ENCODE results near the gene OLFM4.

GRCh38 chr13:53073711-53074110, 45.1 kb downstream of the OLFM4 start:
- TF ChIP-seq MYC (IDR thresholded peaks at IDR 0.05; ENCODE audit: low read depth, low read length): no peak
- TF ChIP-seq MAX (IDR thresholded peaks at IDR 0.05; ENCODE audit: insufficient read depth, insufficient read length): no peak

Data from endothelial cell of umbilical vein (primary cell).